Stimulated activated CD4-positive, alpha-beta T cell treated with anti-CD3 and anti-CD28 coated beads, Interleukin-12 subunit alpha, Interleukin-12 subunit beta, amount 100 ng/mL, for 24 hours (primary cell): ENCODE measurements around the gene HS1BP3.

ENCODE experiments used
- DNase-seq, 2 experiments: peaks; one replicate each; pipeline ENCODE4 v3.0.0-alpha.2; 2020; ENCODE audit warnings: low read depth in 2 of 2

Gene HS1BP3

GRCh38 chr2:20629581-20630171 lies 21.2 kb downstream of the HS1BP3 start:
- DNase-seq: no peak

GRCh38 chr2:20629181-20629580 lies 21.7 kb downstream of the HS1BP3 start:
- DNase-seq: no peak

- DNase-seq: no peak
Observed at GRCh38 chr2:20627712-20628380, 23.1 kb downstream of the HS1BP3 start.

GRCh38 chr2:20626698-20627513 lies 24.0 kb downstream of the HS1BP3 start:
- no peak for DNase-seq

DNA sequence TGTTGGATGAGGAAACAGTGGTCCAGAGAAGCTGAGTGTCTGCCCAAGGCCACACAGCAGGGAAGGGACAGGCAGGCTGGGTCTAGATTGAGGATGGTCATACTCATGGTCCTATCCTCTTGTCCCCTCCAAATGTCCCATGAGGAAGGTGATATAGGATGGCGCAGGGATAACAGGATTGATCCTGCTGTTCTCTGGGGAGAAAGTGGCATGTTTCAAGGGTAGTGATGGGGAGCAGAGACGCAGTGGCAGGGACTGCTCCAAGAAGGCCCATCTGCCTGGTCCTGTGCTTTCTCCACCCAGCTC lies 24.6 kb downstream of the HS1BP3 start:
- no peak for DNase-seq

GRCh38 chr2:20625491-20626391 lies 25.2 kb downstream of the HS1BP3 start:
- no peak for DNase-seq

GRCh38 chr2:20624884-20625485 lies 25.9 kb downstream of the HS1BP3 start:
- DNase-seq: no peak

DNA sequence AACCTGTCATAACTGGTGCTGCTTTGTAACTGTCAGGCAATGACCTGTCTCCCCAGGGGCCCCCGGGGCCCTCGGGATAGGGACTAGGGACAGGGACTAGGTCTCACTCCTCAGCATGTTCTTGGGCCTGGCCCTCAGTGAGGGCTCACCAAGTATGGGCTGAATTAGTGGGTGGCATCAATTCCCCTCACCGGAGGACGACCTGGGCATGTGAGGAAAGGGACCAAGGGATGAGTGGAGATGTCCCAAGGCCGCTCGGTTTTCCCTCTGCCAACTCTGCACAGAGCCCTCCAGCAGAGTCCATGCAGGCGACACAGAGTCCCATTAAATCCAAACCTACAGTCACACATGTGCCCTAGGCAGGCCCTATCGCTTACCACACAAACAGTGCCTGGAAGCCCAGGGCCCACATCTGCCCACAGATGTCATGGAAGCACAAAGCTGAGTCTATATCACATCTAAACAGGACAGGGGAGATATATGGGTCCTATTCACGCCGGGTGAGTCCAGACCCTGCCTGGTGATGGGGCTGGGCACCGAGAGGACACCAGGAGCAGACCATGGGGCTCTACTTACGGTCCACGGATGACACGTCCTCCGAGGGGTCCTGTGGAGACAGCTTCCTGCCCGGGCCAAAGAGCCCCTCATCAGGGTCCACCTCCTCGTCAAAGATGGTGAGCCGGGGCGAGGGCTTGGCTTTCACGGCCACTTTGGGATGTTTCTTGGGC lies 26.6 kb downstream of the HS1BP3 start:
- no peak for DNase-seq

DNA sequence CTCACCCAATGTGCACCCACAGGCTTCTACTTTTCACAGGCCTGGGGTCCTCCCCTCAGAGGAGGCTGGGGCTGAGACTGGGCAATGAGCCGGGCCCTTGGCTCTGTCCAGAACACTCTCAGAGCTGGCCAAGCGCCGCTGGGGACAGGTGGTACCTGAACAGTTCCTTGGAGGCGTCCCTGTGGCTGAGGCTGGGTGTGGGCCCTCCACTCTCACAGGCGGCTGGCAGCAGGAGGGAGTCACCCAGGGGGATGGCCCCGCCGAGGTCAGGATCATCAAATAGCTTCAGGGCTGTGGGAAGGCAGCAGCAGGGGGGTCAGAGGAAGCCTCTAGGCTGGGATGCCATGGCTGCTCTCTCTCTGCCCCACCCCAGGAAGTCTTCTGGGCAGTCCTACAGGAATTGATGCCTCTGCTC lies 27.1 kb downstream of the HS1BP3 start:
- DNase-seq: no peak

- DNase-seq: no peak
Observed at GRCh38 chr2:20623241-20623640, 27.7 kb downstream of the HS1BP3 start.

GRCh38 chr2:20622731-20623130 lies 28.2 kb downstream of the HS1BP3 start:
- DNase-seq: no peak

DNA sequence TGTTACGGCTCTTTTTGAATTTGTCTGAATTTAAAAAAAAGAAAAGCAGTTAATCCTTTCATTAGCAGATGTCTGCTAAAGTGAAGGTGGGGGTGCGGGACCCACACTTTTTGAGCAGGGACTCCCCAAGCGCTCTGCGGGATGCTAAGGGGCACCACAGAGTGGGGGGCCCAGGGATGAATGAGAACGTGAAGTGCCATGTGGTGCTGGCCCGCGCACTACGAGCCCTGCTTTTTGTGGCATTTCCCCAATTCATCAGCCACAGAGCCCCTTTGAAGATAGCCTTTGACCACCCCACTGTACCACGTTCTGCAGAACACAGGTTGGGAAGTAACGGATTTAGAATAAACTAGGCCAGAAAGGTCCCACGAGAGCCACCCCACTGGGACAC lies 28.6 kb downstream of the HS1BP3 start:
- no peak for DNase-seq

DNA sequence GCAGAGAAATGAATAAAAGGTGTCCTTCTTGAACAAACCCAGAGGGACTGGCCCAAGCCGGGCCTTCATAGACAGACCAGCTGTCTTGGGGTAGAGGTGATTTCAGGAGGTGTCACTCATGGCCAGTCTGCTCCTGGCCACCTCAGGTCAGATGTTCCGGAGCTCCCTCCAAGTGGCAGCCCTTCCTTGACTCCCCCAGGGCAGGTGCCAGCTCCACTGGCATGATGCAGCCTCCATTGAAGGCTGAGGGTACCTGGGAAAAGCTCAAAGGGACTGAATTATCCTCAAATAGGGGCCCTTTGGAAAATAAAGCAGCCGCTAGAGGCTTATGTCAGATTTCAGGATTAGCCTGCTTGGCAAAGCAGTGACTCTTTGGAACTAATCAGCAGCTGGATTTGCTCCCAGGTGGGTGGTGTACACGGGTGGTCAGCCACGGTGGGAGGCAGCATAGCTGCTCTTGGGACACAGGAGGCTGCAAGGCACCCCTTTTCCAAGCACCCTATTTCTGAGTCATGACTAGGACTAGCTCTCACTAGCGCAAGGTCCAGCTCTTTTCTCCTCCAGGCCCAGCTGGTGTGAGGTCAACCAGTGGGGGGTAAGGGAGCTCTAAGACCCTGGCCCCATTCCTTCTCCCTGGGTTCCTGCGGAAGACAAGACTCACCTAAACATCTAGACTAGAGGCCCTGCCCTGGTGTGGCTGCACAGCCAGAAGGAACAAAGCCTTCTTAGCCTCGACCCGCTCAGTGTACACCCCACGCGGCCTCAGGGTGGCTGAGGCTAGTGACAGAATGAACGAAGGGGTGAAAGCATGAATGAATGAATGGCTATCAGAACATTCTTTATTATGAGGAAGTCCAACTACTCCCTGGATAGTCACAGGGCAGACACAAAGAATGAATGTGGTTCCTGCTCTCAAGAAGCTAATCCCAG lies 29.3 kb downstream of the HS1BP3 start:
- DNase-seq: no peak

GRCh38 chr2:20620696-20621365 lies 30.1 kb downstream of the HS1BP3 start:
- DNase-seq: no peak

GRCh38 chr2:20620271-20620681 lies 30.6 kb downstream of the HS1BP3 start:
- DNase-seq: no peak

DNA sequence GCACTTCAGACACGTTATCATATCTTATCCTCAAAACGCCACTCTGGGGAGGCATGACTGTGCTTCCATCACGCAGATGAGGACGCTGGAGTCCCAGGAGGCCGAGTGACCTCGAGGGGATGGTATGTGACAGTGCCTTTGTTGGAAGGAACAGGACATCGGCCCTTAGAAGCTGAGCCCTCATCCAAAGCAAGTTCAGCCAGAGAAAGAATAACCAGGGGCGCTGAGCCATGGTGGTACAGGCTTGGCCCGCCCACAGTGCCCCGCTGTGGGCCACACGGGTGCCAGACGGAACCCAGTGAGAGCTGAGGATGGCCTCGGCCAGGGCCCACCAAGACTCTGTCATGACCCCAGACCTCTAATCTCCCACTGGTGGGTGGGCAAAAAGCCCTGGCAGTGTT lies 31.3 kb downstream of the HS1BP3 start:
- no peak for DNase-seq

GRCh38 chr2:20618886-20619521 lies 31.9 kb downstream of the HS1BP3 start:
- no peak for DNase-seq

GRCh38 chr2:20618468-20618885 lies 32.4 kb downstream of the HS1BP3 start:
- DNase-seq: no peak
